Endothelial cell (in vitro differentiated cells): ENCODE measurements around the gene PAOX. TPM values are rescaled to one million over a fixed set of nuclear protein-coding genes. Genes with fewer than 3 reads are reported as not detected.

Experiments
- DNase-seq: peaks from one replicate; pipeline ENCODE4 v3.0.0; 2021; ENCODE audit warnings: low spot score
- H3K27ac Mint-ChIP-seq: one replicate; pipeline ENCODE4 v1.8.0; 2021; ENCODE audit warnings: mixed read lengths, inconsistent platforms; ENCODE audit not compliant: unreplicated experiment
- H3K27me3 Mint-ChIP-seq: one replicate; pipeline ENCODE4 v1.8.0; 2021; ENCODE audit warnings: mild to moderate bottlenecking, moderate library complexity, mixed read lengths, inconsistent platforms; ENCODE audit not compliant: unreplicated experiment
- H3K36me3 Mint-ChIP-seq: one replicate; pipeline ENCODE4 v1.8.0; 2021; ENCODE audit warnings: mild to moderate bottlenecking, low read depth, mixed read lengths, inconsistent platforms; ENCODE audit not compliant: unreplicated experiment
- H3K4me1 Mint-ChIP-seq: one replicate; pipeline ENCODE4 v1.8.0; 2021; ENCODE audit warnings: mild to moderate bottlenecking, mixed read lengths, inconsistent platforms; ENCODE audit not compliant: unreplicated experiment
- H3K4me3 Mint-ChIP-seq: one replicate; pipeline ENCODE4 v1.8.0; 2021; ENCODE audit warnings: mild to moderate bottlenecking, mixed read lengths, inconsistent platforms; ENCODE audit not compliant: unreplicated experiment
- H3K9me3 Mint-ChIP-seq: one replicate; pipeline ENCODE4 v1.8.0; 2021; ENCODE audit warnings: mixed read lengths, inconsistent platforms; ENCODE audit not compliant: unreplicated experiment
- CTCF ChIP-seq: fragments of 200-600 bp; sonication (generic); IDR thresholded peaks from one replicate; pipeline ENCODE4 v1.5.0; 2021; ENCODE audit warnings: antibody characterized with exemption; ENCODE audit not compliant: unreplicated experiment
- total RNA-seq: library from RNA; stranded (reverse); fragmentation: NEBNext Ultra II Directional; extraction: Animal tissue kit (Norgen Biotek cat#: 25700); gene quantifications from one replicate; pipeline ENCODE4 v1.2.1, GENCODE V29; 2021; ENCODE audit not compliant: unreplicated experiment

Gene PAOX
- total RNA-seq, 1 donor from 2014 or later: 6.6 TPM

- H3K27me3 Mint-ChIP-seq: peaks cover 11% of the 10 kb centered on the region
- no peak within 1 kb of the TSS for H3K27ac Mint-ChIP-seq
- H3K9me3 Mint-ChIP-seq: no peaks in the 10 kb centered on the region
- peaks cover 11% of the 10 kb centered on the region for H3K36me3 Mint-ChIP-seq
- no peak for TF ChIP-seq CTCF
- no peaks in the 10 kb centered on the region for H3K4me1 Mint-ChIP-seq
- DNase-seq: peak; percentile 68
- no peak within 1 kb of the TSS for H3K4me3 Mint-ChIP-seq
Observed at GRCh38 chr10:133357285-133358161, 21.5 kb upstream of the PAOX start, which contains the start of gene FUOM. TSS of gene FUOM (minus strand) at chr10:133358019. CDS start at chr10:133358007, 12 bp downstream.

GRCh38 chr10:133358162-133358924, 20.7 kb upstream of the PAOX start:
- Mint-ChIP-seq H3K27ac (no peak overlapping the region), H3K4me1 (no peaks in the 10 kb centered on the region), H3K27me3 (peaks cover 12% of the 10 kb centered on the region), H3K9me3 (no peaks in the 10 kb centered on the region), H3K36me3 (peaks cover 11% of the 10 kb centered on the region), H3K4me3 (no peak overlapping the region)
- no peak for DNase-seq
- no peak for TF ChIP-seq CTCF

GRCh38 chr10:133358925-133359310, 20.1 kb upstream of the PAOX start:
- H3K27ac Mint-ChIP-seq: no peak overlapping the region
- no peak overlapping the region for H3K4me3 Mint-ChIP-seq
- H3K36me3 Mint-ChIP-seq: peaks cover 11% of the 10 kb centered on the region
- TF ChIP-seq CTCF: no peak
- no peaks in the 10 kb centered on the region for H3K9me3 Mint-ChIP-seq
- no peak for DNase-seq
- no peaks in the 10 kb centered on the region for H3K4me1 Mint-ChIP-seq
- peaks cover 11% of the 10 kb centered on the region for H3K27me3 Mint-ChIP-seq

GRCh38 chr10:133359554-133359971, 19.5 kb upstream of the PAOX start:
- Mint-ChIP-seq H3K36me3 (peaks cover 14% of the 10 kb centered on the region), H3K4me1 (no peaks in the 10 kb centered on the region), H3K4me3 (no peak overlapping the region), H3K9me3 (no peaks in the 10 kb centered on the region), H3K27me3 (peaks cover 10% of the 10 kb centered on the region), H3K27ac (no peak overlapping the region)
- no peak for TF ChIP-seq CTCF
- no peak for DNase-seq
